ENCODE results near the gene CPLX1.

The CPLX1 gene

DNA sequence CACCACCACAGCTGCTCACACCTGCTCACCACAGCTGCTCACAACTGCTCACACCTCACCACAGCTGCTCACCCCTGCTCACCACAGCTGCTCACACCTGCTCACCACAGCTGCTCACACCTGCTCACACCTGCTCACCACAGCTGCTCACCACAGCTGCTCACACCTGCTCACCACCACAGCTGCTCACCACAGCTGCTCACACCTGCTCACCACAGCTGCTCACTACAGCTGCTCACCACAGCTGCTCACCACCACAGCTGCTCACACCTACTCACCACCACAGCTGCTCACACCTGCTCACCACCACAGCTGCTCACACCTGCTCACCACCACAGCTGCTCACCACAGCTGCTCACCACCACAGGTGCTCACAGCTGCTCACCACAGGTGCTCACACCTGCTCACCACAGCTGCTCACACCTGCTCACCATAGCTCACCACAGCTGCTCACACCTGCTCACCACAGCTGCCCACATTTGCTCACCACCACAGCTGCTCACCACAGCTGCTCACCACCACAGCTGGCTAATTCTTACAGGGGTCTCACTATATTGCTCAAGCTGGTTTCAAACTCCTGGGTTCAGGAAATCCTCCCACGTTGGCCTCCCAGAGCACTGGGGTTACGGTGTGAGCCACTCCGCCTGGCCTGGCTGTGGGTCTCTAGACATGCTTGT, 30.4 kb upstream of the CPLX1 start:
- H3K27ac ChIP-seq: no peak overlapping the region
- no peak for DNase-seq (ENCODE audit: low read depth, low spot score)

DNA sequence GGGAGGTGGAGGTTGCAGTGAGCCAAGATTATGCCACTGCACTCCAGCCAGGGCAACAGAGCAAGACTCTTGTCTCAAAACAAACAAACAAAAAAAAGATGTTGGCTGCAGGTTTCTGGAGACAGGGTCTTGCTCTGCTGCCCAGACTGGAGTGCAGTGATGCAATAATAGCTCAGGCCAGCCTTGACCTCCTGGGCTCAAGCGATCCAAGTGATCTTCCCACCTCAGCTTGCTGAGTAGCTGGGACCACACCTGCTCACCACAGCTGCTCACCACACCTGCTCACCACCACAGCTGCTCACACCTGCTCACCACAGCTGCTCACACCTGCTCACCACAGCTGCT, 29.9 kb upstream of the CPLX1 start:
- no peak overlapping the region for H3K27ac ChIP-seq

DNA sequence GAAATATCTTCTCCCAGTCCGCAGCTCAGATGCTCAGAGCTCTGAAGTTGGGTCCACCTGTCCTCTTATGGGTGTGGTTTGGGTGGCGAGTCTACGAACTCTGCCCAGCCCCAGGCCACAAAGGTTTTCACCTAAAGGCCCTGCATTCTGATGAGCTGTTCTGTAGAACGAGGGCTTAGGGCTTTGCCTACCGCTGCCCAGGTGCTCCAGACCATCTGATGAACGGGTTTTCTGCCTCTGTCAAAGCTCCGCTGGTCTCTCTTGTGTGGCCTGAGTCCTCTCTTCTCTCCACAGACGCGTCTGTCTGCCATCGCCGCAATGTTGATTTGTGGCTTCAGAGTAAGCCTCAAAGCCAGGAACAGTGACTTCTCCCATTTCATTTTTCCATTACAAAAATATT, 28.4 kb upstream of the CPLX1 start:
- no peak for DNase-seq (ENCODE audit: low read depth, low spot score)
- no peak overlapping the region for H3K27ac ChIP-seq

More for the DNA sequence above, 29.9 kb upstream of the CPLX1 start:
- no peak for DNase-seq (ENCODE audit: low read depth, low spot score)

DNA sequence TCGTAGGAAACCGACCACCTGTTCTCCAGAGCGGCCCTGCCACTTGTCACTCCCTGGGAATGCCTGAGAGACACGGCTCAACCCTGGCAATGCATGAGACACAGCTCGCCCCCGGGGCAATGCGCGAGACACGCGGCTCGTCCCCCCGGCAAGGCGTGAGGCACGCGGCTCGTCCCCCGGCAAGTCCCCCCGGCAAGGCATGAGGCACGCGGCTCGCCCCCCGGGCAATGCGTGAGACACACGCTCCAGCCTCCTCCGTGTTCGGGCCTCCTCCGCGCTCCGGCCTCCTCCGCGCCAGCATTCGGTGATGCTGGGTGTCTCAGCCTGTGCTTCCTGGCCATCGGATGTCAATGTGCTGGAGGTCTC, 27.5 kb upstream of the CPLX1 start:
- no peak overlapping the region for H3K27ac ChIP-seq
- no peak for DNase-seq (ENCODE audit: low read depth, low spot score)

DNA sequence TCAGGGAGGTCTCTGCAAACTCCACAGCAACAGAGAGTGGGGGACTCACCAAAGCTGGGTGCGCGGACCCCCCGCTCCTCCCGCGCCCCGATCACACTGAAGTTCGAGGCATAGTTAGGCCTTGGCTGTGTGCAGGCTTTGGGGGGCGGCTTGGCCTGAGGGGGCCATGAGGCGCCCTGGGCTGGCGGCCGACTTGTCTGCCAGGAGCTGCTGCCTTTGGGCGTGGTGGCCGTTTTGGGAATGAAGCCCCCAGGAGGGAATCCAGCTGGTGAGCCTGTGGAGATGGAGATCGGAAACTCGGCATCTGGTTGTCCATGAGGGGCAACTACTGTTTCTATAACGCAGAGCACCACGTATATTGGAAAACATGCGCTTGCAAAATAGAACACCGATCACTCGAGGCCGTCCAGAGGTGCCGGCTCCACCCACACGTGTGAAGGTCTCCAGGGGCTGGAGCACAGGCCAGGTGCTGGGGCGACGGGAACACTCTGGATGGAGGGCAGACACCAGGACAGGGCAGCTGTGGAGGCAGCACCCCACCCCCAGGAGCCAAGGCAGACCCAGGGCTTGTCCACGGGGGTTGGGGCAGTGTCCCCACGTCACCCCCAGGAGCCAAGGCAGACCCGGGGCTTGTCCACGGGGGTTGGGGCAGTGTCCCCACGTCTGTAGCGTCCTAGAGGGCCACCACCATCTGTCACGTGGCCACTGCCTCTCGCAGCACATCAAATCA, 25.9 kb upstream of the CPLX1 start:
- no peak for DNase-seq (ENCODE audit: low read depth, low spot score)
- no peak overlapping the region for H3K27ac ChIP-seq

DNA sequence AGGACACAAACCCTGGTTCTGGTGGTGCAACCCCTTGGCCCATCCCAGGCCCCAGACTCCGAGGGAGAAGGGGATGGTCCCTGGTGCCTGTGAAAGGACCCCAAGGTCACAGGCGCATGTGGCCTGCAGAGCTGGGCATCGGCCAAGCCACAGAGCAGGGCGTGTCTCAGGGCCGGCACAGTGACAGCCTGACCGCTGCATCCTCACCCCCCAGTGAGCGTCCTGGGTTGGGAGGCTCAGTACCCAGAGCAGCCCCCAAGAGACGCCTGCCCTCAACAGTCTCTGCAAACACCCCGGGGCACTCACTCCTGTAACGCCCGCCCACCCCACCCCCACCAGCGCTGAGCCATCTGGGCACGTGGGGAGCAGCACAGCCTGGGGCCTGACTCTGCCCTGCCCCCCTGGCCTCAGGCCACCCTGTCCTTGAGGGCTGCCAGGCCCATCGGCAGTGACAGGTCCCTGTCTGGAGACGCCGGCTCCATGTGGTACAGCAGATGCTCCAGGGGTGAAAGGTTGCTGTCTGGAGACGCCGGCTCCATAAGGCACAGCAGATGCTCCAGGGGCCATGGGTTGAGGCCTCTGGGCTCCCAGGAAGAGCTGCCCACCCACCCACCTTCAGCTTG, 24.5 kb upstream of the CPLX1 start:
- no peak overlapping the region for H3K27ac ChIP-seq
- no peak for DNase-seq (ENCODE audit: low read depth, low spot score)

DNA sequence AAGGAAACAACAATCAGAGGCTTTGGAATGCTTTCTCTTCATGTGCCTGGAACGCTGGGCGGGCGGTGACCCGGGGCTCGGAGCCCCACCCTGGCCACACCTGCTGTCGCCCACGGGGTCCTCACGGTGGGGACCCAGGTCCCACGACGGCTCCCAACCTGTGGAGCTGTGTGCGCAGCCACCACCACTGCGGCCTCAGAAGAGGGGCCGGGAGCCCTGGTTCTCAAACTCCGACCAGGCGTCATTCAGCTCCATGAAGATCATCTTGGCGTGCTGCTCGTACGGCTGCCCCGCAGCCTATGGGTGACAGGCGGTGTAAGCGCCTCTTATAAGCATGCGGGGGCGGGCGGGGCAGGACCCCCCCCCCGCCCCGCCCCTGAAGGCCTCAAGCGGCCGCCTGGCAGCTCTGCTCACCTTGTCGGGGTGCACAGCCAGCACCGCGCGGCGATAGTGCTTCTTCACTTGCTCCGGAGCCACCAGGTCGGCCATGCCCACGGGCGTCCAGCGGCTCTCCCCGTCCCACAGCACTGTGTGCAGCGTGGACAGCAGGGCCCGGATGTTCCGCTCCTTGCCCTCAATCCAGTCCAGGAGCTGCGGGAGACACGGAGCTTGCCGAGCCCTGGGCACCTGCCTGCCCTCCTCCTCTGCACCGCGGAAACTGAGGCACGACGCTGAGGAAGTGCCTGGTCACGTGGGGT, 23.7 kb upstream of the CPLX1 start:
- DNase-seq (ENCODE audit: low read depth, low spot score): no peak
- no peak overlapping the region for H3K27ac ChIP-seq

DNA sequence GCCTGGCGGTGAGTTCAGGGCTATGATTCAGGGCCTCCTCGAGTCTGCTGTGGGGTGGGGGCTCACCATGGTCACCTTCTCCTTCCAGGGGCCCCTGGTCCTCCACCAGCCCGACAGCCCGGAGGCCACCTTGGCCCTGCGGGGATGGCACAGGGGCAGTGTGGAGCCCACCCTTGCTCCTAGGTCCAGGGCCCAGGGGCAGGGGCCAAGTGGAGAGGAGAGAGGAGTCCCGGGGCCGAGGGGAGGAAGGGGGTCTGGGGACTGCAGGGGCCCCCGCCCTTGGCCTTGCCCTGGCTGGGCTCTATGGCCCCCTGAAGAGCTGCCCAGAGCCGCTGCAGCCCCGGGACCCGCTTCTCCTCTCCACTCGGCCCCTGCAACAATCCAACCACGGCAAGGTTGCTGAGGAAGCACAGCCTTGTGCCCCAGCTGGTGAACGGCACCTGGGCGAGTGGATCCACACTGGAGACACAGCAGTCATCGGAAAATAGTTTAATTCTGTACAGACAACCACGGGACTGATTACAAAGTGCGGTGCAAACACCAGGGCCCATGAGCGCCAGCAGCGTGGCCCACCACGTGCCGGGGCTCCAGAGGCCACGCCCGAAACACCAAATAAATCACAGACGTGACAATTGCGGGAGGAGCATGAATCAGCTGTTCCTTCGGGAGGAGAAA, 23.0 kb upstream of the CPLX1 start:
- DNase-seq (ENCODE audit: low read depth, low spot score): no peak
- no peak overlapping the region for H3K27ac ChIP-seq

DNA sequence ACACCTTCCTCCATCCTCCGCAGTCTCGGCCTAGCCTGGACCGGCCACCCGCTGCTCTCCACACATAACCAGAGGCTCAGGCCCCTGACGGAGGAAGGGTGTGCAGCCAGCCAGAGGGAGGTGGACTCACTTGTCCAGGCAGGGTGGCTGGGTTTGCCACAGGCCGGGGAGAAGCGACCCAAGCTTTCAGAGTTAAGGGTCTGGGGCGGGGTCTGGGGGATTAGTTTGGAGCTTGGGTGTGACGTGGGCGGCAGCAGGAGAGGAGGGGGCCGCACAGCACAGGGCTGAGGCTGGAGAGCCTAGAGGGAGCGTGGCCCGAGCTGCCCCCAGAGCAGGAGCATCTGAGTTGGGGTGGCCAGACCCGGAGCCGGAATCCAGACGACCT, 22.4 kb upstream of the CPLX1 start:
- DNase-seq (ENCODE audit: low read depth, low spot score): no peak
- H3K27ac ChIP-seq: no peak overlapping the region

DNA sequence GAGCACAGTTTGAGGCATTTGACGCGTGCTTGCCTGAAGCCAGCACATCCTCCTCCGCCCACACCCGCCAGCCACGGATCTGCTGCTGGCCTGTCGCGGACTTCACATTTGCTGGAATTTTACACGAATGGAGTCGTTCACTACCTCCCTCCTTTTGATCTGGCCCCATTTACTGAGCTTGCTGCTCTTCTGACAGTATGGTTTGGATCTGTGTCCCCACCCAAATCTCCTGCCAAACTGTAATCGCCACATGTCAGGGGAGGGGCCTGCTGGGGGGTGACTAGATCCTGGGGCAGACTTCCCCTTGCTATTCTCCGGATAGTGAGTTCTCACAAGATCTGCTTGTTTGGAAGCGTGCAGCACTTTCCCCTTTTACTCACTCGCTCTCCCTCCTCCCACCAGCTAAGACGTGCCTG, 19.9 kb upstream of the CPLX1 start:
- no peak for DNase-seq (ENCODE audit: low read depth, low spot score)

DNA sequence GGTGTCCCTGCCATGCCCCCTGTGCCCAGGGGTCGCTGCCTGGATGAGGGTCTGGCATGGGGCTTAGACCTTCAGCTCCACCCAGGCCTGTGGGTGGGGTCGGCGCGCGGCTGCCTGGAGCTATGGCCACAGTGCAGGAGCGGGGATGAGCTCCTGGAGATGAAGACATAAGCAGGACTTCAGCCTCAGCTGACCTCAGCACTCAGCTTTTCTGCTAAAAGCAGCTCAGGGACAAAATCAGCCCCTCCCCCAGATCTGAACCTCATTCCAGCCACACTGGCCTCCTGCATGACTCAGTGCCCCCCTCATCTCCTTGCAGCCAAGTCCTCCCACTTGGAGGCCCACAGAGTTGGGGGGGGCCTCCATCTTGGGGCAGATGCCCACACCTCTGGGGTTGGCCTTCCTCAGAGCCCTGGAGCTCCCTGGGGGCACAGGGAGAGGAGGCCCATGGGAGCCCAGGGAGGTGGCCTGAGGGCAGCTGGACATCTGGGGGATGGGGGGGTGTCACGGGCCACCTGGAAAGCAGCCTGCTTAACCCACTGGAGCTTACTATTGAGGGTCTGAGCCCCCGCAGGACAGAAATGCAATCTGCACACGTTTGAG, 19.4 kb upstream of the CPLX1 start:
- no peak for DNase-seq (ENCODE audit: low read depth, low spot score)
- H3K27ac ChIP-seq: no peak overlapping the region

More for the DNA sequence above, 19.9 kb upstream of the CPLX1 start:
- H3K27ac ChIP-seq: no peak overlapping the region

DNA sequence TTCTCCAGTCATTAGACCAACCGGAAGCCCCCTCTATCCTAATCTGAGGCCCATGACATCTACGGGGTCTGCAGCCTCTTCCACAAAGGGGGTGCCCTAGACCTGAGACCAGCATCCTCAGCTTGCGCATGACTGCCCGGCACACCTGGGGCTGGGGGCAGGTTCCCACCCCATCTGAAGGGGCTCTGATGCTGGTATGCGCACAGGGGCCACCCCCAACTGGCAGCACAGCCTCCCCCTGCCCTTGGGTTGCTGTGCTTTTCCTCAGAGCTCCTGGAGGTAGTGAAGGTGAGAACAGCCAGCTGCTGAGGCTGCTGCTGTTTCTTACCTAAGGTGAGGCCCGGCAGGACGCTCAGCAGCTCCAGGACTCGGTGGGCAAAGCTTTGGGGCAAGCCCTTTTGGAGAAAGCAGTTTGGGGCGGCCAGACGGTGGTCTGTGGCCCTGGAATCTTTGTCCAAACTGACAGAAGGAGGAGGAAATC, 18.9 kb upstream of the CPLX1 start:
- no peak for DNase-seq (ENCODE audit: low read depth, low spot score)
- no peak overlapping the region for H3K27ac ChIP-seq

DNA sequence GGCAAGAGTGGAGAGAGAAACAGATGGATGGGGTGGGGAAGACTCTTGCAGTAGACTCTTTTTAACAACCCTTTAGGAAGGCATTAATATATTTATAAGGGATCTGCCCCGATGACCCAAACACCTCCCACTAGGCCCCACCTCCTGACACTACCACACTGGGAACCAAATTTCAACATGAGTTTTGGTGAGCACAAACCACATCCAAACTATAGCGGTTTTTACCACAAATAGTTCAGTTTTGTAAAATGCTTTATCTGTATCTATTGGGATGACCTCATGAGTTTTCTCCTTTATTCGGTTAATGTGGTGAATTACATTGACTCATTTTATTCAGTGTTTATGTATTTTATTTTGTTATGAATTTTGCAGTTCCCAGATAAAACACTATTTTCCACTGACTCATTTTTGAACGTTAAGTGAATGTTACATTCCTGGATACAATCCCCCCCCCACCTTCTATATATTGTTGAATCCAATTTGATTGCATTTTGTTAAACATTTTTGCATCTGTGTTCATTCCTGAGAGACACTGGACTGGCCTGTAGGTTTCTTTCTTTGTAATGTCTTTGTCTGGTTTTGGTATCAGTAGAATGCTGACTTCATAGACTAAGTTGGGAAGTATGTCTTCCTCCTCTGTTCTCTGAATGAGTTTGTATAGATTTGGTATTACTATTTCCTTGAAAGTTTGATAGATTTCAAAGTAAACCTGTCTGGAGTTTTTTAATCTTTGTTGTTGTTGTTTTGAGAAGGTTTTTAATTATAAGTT, 13.9 kb upstream of the CPLX1 start:
- H3K27ac ChIP-seq: no peak overlapping the region
- no peak for DNase-seq (ENCODE audit: low read depth, low spot score)

DNA sequence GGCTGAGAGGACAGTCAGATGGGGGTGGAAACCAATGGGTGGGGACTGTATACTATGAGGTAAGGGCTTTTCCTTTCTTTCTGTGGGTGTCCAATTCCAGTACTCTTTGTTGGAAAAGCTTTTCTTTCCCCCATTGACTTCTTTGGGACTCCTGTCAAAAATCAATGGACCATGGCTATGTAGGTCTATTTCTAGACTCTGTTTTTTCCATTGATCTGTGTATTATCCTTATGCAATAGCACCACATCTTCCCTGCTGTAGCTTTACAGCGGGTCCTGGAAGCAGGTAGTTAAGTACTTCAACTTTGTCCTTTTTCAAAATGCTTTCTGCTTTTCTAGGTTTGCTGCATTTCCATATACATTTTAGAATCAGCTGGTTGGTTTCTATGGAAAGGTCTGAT, 11.8 kb upstream of the CPLX1 start:
- no peak for DNase-seq (ENCODE audit: low read depth, low spot score)

DNA sequence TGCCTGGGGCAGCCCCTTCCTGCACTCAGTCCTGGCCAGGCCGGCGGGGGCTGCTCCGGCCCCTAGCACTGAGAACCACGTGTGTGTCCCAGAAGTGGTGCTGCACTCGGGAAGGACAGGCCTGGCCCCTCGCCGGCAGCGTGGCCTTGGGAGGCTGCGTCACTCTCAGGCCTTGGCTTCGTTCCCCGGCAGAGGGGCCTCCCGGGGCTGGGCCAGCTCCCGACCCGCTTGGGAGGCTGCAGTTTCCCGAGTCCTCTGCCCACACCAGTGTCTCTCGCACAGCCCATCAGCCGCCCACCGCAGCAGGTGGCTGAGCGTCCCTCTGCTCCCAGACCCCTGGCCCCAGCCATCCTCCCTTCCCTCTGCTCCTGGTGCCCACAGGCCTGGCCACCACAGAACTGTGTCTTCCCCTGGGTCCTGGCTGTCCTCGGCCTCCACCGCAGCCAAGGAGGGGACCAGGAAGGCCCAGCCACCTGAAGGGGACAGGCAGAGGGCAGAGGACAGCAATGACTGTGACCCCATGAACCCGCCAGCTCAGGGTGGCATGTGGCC, 10.9 kb upstream of the CPLX1 start:
- DNase-seq (ENCODE audit: low read depth, low spot score): no peak
- no peak overlapping the region for H3K27ac ChIP-seq

More for the DNA sequence above, 11.8 kb upstream of the CPLX1 start:
- H3K27ac ChIP-seq: no peak overlapping the region

DNA sequence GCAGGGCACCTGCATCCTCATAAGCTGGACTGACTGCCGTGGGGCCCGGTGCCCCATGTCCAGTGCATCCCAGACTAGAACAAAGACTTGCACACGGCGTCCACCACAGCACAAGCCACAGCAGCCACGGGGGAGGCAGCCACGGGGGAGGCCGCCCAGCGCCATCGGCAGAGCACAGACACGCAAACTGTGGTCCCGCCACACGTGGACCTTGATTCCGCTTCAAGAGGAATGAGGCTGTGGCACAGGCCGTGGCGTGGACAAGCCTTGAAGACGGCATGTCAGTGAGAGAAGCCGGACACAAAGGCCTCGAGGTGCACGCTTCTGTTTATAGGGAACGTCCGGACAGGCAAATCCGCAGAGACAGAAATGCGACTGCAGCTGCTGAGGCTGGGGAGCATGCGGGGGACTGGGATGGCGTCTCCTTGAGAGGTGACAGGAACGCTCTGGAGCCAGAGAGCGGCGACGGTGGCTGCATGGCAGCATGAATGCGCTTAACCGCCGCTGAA, 10.1 kb upstream of the CPLX1 start:
- DNase-seq (ENCODE audit: low read depth, low spot score): no peak
- no peak overlapping the region for H3K27ac ChIP-seq

DNA sequence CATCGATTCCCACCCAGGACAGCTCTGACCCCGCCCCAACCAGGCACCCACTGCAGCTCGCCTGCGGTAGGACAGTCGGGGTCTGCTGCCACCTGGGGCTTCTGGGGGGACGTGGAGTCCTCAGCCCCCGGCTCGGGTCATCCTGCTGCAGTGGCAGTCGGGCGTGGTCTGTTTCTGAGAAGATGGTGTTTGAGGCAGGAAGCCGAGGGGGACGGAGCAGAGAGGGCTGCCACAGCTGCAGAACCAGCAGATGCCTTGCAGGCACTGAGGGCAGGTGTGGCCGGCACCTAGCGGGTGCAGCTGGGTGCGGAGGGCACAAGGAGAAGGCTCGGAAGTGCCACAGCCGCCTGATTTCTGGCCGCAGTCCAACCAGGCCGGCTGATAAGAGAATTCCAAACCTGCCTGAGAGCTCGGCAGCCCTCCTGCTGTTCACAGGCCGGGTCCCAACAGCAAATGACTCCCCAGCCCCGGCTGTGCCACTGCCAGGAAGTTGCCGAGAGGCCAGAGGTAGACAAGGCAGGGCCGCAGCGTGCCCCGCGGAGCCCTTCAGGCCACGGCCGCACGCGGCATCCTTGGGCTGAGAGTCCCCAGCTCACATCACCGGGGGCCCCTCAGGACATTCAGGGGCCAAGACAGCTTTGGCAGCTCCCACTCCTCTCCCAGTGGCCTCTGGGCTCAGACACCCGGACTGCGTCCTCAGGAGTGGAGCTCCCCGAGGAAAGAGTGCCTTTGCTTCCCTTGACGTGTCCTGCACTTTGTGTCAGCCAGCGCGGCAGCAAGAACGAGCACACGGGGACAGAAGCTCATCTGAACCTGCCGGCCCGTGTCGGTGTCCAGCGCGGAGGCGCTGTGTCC, 9.4 kb upstream of the CPLX1 start:
- DNase-seq (ENCODE audit: low read depth, low spot score): no peak
- no peak overlapping the region for H3K27ac ChIP-seq

All from epithelial cell of prostate (primary cell).